CD4-positive, alpha-beta T cell treated with Interleukin-2 at 100 ng/mL for 4 hours (primary cell): ENCODE results near the gene IRF1.

Experiments used
- DNase-seq: peaks from one replicate; pipeline ENCODE4 v3.0.0-alpha.2; 2020; ENCODE audit warnings: low spot score

The IRF1 gene

DNA sequence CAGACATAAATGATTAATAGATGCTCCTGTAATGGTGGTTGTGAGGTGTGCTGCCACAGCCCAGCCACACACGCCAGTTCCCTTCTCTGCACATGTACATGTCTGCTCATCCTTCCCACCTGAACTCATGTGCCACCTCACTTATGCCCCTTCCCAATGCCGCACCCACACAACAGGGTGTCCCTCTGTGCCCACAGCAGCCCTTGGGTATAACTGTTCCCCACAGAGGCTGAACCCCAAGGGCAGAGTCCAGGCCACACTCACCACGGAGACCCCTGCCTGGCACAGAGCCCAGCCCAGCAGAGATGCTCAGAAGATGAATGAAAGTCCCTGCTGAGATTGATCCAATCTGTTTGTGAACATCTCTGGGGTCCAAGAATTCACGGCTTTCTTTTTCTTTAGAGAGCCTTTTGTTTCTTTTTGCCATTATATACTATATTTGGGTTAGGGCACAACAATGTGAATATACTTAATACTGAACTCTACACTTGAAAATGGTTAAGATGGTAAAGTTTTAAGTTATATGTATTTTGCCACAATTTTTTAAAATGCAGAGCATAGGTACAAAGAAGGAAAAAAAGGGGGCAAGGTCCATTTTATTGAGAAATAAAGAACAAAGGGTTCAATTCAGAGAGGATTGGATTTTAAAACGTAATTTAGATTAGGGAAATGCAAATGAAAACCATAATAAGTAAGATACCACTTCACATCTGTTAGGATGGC is 29.6 kb downstream of the IRF1 start:
- DNase-seq: no peak

GRCh38 chr5:132459983-132460838 is 30.4 kb downstream of the IRF1 start:
- no peak for DNase-seq

GRCh38 chr5:132459031-132459982 is 31.3 kb downstream of the IRF1 start:
- no peak for DNase-seq

- DNase-seq: peak; percentile 66
Observed at GRCh38 chr5:132458651-132459030, 31.9 kb downstream of the IRF1 start.

GRCh38 chr5:132458226-132458560 is 32.4 kb downstream of the IRF1 start:
- DNase-seq: no peak

GRCh38 chr5:132457371-132458225 is 33.0 kb downstream of the IRF1 start:
- DNase-seq: peak; percentile 62

GRCh38 chr5:132456987-132457361 is 33.6 kb downstream of the IRF1 start:
- no peak for DNase-seq

DNA sequence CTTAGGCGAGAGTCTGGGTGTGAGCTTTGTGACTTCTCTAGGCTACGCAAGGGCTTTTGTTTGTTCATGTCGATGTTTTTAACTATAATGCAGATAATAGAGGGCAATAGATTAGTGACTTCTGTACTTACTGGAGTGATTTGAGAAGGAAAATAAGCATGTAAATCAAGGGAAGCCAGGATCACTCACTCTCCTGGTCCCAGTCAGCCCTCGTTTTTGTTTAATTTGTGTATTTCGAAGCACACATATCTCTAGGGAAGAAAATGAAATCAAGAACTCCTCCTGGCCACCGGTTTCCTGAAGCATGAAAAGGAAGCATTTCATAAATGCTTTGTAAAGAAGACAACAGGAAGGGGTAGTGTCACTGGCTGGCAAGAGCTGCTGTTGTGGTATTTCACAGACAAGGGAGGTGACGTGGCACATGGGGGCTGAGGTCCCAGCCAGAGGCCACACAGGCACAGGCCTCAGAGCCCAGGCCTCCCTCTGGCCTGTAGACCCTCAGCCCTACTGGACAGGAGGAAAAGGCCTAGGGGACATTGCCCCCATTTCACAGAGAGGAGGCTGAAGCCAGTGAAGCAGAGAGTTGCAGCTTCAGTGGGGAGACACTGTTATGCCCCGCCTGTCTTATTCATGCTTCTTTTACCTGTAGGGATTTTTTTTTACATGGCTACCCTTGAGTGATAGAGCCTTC is 34.1 kb downstream of the IRF1 start:
- peak; percentile 83 for DNase-seq

- DNase-seq: no peak
Observed at GRCh38 chr5:132455614-132456115, 34.9 kb downstream of the IRF1 start.

DNA sequence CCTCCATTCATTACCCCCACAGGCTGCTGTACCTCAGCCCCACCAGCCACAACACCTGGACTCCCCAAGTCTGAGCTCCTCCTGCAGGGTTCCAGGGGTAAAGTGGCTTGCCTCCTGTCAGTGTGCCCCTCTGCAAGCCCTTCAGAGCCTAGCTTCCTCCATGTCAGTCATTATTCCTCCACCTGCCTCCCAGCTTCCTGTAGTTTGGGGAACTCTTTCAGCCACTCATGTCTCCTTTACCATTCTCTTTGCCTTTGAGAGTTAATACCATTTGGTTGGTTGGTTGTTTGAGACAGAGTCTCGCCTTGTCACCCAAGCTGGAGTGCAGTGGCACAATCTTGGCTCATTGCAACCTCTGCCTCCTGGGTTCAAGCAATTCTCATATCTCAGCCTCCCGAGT is 36.2 kb downstream of the IRF1 start:
- no peak for DNase-seq

- no peak for DNase-seq
Observed at GRCh38 chr5:132451387-132451786, 39.2 kb downstream of the IRF1 start.

DNA sequence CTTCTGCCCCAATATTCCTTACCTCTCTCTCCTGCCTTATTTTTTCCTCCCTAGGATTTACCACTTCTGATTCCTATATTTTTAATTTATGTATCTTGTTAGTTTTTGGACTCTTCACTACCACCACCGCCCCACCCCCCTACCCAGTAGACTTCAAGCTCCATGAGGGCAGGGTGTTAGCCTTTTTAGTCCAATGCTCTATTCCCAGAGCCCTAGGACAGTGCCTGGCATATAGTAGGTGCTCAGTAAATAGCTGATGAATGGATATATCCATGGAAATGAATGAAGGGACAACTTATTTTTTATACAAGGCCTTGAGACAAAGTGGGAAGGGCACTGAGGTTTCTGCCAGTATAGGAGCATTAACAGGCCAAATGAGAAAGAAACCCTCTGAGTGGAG is 41.5 kb downstream of the IRF1 start:
- no peak for DNase-seq

GRCh38 chr5:132447196-132447595 is 43.4 kb downstream of the IRF1 start:
- DNase-seq: no peak

GRCh38 chr5:132446621-132447020 is 44.0 kb downstream of the IRF1 start:
- no peak for DNase-seq

DNA sequence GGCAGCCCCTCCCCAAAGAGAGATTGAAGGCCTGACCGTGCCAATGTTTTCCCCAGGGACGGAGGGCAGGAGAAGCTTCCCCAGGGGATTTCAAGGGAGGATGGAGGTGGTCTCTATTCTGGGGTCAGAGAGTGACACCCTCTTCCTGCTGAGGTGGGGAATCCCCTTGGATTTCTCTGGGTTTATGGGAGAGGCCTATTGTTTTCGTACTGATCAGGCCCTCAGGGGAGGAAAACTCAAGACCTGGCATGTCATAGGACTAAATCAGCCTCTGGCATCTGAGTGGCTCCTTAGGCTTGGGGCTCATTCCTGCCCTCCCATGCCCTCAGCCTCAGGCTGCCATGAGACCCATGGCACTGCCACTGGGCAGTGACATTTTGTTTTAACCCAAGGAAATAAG is 44.6 kb downstream of the IRF1 start:
- no peak for DNase-seq

- no peak for DNase-seq
Observed at GRCh38 chr5:132445640-132445923, 45.0 kb downstream of the IRF1 start.

DNA sequence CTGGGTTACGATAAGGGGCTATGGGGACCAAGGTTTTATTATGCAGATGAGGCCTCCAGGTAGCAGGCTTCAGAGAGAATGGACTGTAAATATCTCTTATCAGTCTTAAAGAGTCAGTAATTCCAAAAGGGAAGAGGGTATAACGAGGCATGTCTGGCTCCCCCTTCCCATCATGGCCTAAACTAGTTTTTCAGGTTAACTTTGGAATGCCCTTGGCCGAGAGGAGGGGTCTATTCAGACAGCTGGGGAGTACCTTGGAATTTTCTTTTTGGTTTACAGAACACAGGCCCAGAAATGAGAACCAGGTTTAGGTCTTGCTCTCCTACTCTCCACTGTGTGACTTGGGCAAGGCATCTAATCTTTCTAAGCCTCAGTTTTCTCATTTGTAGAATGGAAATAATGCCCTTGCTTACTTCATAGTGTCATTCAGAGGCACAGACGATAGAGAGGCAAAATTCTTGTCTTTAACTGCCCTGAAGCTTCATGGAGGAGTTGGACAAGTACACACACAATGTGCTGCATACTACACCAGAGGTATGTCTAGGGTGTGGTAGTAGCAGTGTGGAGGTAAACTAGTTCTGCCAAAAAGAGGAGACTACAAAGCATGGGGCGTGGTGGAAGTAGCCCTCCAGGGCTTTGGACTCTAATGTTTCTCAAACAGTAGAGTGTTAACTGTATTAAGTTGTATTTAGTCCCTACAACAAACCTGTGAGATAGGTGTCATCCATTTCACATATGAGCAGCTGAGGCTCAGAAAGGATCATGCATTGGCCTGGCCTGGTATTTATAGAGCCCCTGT is 45.5 kb downstream of the IRF1 start:
- no peak for DNase-seq

DNA sequence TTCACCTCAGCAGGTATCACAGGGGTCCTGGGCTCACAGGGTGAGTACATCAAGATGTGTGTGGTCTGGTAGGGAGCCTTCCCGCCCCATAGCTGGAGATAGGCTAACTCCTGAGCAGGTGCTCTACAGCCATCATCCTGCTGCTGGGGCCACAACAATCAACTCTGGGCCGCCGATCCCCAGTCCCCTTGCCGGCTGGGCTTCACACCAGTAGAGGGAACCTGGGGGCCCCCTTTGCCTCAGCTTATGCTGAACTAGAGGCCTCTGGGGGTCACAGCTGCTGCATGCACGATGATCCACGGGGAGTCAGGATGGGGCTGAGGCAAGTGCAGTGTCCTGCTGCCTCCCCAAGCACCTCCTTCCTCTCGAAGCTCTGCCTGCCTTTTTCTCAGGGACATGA is 46.5 kb downstream of the IRF1 start:
- DNase-seq: no peak

DNA sequence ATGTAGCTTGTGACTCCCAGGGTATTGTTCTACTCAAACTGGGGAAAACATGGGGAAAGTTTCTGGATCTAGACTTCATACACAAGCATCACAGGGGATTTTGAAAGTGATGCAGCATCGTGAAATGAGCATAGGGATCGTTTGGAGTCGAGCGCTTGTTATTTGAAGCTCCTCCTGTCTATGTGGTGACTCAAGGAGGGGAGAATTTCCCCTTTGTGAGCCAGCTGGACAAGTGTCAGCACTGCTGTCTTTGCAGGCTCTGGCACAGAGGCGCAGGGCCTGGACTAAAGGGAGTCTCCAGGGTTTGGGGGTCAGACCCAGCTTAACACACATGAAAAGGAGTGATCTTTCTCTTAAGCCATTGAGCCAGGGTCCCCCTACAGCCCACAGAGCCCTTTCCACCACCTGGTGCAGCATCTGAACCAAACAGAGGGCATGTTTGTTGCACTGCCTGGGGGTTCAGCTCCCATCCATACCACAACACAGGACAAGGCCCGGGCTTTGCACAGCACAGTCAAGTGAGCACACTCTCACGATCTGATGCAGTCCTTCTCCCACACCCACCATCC is 51.0 kb downstream of the IRF1 start:
- DNase-seq: no peak

DNA sequence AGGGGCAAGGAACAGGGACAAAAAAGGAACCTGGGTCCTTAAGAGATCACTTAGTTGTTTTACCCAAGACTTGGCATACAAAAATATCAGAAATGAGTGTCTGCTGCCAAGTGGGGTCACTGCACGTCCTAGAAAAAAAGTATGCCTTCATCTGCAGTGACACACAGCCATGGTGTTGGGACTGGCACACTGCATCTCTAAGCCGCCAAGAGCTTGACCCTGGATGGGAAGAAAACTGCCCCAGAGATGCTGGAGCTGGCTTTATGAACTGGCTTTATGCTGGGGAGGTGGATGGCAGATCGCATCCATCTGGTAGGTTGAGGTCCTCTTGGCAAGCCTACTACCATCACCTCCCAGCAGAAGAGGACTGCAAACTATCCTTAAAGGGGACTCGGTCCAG is 51.7 kb downstream of the IRF1 start:
- DNase-seq: no peak
